SK-N-SH (cell line): Measurements from ENCODE around the gene LINC00237.

Experiments used
- CTCF ChIP-seq: fragments of 200-600 bp; sonication (generic); IDR thresholded peaks from 2 replicates; pipeline ENCODE4 v1.6.1; 2017; ENCODE audit warnings: antibody characterized with exemption, mild to moderate bottlenecking, moderate library complexity
- EZH2phosphoT487 ChIP-seq: fragments of 200-600 bp; sonication (generic); IDR thresholded peaks from 2 replicates; pipeline ENCODE4 v1.6.1; 2017; ENCODE audit warnings: low read depth, mixed run types, mild to moderate bottlenecking, antibody characterized with exemption, moderate library complexity, borderline replicate concordance

- TF ChIP-seq EZH2phosphoT487 (no peak), CTCF (no peak)
Observed at GRCh38 chr20:21117521-21117920, 11.4 kb upstream of the LINC00237 start.
